ENCODE results near the gene CLEC1A. TPM values are rescaled to one million over a fixed set of nuclear protein-coding genes. Genes with fewer than 3 reads are reported as not detected.

Gene CLEC1A
- total and polyA plus RNA-seq, 12 donors: 1.2 to 6.6 (median 2.9) TPM

DNA sequence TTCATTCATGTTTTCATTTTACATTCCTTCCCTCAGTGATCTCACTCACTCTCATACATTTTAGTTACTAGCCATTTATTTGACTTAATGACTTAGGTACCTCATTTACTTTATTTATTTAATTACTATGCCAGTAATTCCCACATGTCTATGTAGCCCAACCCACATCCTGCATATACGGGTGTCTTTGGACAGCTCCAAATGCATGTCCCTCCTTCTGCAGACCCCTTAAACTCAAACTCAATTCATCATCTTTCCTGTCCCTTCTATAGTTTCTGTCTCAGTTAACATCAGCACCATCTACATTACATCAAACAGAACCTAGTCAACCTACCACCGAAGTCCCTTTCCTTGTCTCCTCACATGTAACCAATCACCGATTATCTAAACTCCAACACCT, 2.8 kb downstream of the CLEC1A start:
- Histone ChIP-seq H3K4me1 (peaks cover 0 to 60% (median 33%) of the 10 kb centered on the region in 9 donors), H3K27me3 (no peaks in the 10 kb centered on the region), H3K9me3 (no peaks in the 10 kb centered on the region), H3K27ac (peak overlapping the region in 8 of 10 donors; percentile 43 to 85 (median 80)), H3K4me3 (peak overlapping the region in 6 of 10 donors; percentile 39 to 55 (median 46)), H3K36me3 (no peaks in the 10 kb centered on the region)
- TF ChIP-seq, protein P1, sequence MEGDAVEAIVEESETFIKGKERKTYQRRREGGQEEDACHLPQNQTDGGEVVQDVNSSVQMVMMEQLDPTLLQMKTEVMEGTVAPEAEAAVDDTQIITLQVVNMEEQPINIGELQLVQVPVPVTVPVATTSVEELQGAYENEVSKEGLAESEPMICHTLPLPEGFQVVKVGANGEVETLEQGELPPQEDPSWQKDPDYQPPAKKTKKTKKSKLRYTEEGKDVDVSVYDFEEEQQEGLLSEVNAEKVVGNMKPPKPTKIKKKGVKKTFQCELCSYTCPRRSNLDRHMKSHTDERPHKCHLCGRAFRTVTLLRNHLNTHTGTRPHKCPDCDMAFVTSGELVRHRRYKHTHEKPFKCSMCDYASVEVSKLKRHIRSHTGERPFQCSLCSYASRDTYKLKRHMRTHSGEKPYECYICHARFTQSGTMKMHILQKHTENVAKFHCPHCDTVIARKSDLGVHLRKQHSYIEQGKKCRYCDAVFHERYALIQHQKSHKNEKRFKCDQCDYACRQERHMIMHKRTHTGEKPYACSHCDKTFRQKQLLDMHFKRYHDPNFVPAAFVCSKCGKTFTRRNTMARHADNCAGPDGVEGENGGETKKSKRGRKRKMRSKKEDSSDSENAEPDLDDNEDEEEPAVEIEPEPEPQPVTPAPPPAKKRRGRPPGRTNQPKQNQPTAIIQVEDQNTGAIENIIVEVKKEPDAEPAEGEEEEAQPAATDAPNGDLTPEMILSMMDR (IDR thresholded peaks at IDR 0.05): no peak
- intact Hi-C loops (cut with DNase I): no loop called here
- DNase-seq (no peak), ATAC-seq (no peak)
- 72 to 76% methylated on average over 3 of the region's 3 CpGs for WGBS, 2 donors

DNA sequence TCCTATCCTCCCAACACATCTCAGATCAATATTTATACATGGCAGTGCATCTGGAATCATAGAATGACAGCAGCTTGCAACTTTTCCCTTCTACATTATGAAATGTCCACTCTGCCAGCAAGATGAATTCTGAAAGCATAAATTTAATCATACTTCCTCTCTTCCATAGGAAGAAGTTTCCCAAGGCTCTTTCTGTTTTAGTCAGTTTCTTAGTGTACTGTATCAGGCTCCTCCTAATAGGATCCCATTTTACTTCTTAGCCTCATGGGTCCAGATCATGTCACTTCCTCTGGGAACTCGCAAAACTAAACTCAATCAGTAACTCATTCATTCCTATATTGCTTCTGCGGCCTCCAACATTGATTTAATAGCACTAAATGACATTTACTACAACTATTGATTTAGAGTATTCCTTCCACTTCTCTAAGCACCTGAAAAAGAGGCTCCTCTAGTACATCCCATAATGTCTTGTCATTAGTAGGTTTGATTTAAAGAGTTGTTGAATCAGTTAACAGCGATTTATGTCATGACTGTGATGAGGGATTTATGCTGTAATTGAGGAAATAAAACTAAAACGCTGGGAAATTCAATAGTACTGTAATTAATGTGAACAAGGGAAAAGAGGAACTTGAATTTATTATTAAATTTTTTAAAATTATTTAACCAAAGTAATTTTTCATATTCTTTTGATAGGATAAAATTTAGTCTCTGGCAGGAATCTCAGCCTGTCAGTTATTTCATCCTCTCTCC, 4.0 kb downstream of the CLEC1A start:
- intact Hi-C loops (cut with DNase I): no loop called here
- H3K27ac ChIP-seq: peak overlapping the region in 8 of 10 donors; percentile 22 to 85 (median 80)
- no peaks in the 10 kb centered on the region for H3K9me3 ChIP-seq
- ATAC-seq: peak in 7 of 8 donors; percentile 39 to 57 (median 55)
- peaks cover 0 to 59% (median 29%) of the 10 kb centered on the region in 9 donors for H3K4me1 ChIP-seq
- TF ChIP-seq, protein P1 (IDR thresholded peaks at IDR 0.05): no peak
- H3K36me3 ChIP-seq: no peaks in the 10 kb centered on the region
- DNase-seq: no peak
- no peaks in the 10 kb centered on the region for H3K27me3 ChIP-seq
- peak overlapping the region in 2 of 10 donors; percentile 1 to 45 for H3K4me3 ChIP-seq
- WGBS, 2 donors: 63 to 79% methylated on average over 4 of the region's 4 CpGs

DNA sequence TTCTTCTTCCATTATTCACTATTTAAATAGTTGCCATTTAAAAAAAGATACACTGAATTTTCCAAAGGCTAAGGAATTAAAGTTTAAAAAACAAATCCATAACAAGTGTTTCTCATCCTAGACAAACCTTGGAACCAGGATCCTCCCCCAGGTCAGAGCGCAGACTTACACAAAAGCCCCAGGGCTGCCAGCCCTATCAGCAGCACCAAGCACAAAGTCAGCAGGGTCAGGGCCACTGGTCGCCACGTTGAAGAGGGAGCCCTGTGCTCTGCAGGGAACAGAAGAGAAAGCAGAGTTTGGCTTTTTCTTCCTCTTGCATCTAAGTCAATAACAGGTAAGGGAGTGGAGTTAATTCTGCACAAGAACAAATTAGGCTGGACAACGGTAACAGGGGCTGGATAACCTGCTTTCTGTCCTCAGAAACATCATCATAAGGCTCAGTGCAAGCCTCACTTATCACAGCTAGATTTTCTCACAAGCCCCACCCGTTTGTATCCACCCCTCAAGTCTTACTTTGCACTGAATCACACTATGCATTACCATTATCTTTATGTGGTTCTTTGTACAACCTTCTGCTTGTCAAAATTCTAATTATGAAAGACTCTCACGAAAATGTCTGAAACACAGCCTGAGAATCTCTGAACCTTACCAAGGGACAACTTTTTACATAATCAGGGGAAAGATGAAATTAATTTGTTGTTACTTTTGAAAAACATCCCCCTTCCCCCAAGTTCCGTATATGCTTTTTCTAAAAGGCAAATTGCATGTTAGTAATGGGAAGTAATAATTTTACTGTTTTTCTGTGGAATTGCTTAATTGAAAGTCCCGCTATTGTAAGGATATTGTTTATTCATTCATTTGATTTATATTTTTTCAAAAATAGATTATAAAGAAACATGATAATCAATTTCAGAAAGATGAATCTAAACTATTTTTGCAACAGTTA, 9.6 kb downstream of the CLEC1A start:
- no peaks in the 10 kb centered on the region for H3K27me3 ChIP-seq
- H3K4me3 ChIP-seq: peak overlapping the region in 1 of 10 donors; percentile 13
- 45 to 46% methylated on average over 8 of the region's 8 CpGs for WGBS, 2 donors
- intact Hi-C loops (cut with DNase I): no loop called here
- DNase-seq (no peak), ATAC-seq (no peak)
- H3K9me3 ChIP-seq: peaks cover 0 to 10% (median 0%) of the 10 kb centered on the region in 11 donors
- TF ChIP-seq, protein P1 (IDR thresholded peaks at IDR 0.05): no peak
- H3K27ac ChIP-seq: peak overlapping the region in 2 of 10 donors; percentile 3 to 71
- peaks cover 0 to 53% (median 20%) of the 10 kb centered on the region in 9 donors for H3K4me1 ChIP-seq
- H3K36me3 ChIP-seq: peaks cover 0 to 5% (median 0%) of the 10 kb centered on the region in 9 donors

DNA sequence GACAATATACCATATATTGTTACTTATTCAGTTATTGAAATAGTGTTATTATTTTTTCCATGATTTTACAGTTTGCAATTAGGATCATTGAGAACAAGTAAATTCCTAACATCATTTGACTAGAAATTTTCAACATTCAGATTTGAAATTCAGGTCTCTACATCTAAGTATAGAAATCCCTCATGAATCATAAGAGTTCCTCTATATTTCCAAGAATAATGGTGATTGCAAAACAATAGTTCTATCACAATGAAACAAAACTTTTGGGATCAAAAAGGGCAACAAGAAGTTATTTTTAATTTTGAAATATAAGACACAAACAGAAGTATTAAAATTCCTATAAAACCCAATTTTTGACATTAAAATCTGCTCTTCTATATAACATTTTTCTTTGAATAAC, 10.8 kb downstream of the CLEC1A start:
- ATAC-seq: no peak
- intact Hi-C loops (cut with DNase I): no loop called here
- H3K27ac ChIP-seq: peak overlapping the region in 1 of 10 donors; percentile 71

More for the DNA sequence above, 10.8 kb downstream of the CLEC1A start:
- no peaks in the 10 kb centered on the region for H3K27me3 ChIP-seq
- peaks cover 0 to 41% (median 9%) of the 10 kb centered on the region in 9 donors for H3K4me1 ChIP-seq
- TF ChIP-seq, protein P1 (IDR thresholded peaks at IDR 0.05): no peak
- H3K4me3 ChIP-seq: no peak overlapping the region
- H3K36me3 ChIP-seq: peaks cover 0 to 15% (median 0%) of the 10 kb centered on the region in 9 donors
- no peak for DNase-seq
- H3K9me3 ChIP-seq: peaks cover 0 to 21% (median 6%) of the 10 kb centered on the region in 11 donors

All from heart right ventricle (tissue), 16 donors.